Panc1 (cell line): ENCODE measurements around the gene SPRN.

Source experiments
- POLR2AphosphoS5 ChIP-seq: IDR thresholded peaks from 2 replicates; pipeline ENCODE4 v1.6.1; 2012; ENCODE audit warnings: mild to moderate bottlenecking, low read depth, low read length, moderate library complexity
- SIN3A ChIP-seq: IDR thresholded peaks from 2 replicates; pipeline ENCODE4 v1.6.1; 2012; ENCODE audit warnings: low read depth, mild to moderate bottlenecking, low read length, moderate library complexity, borderline replicate concordance; ENCODE audit not compliant: insufficient read depth
- TF ChIP-seq, protein P1 (sequence below): fragments of 450-650 bp; IDR thresholded peaks from 2 replicates; pipeline ENCODE4 v1.5.1; 2017; ENCODE audit warnings: mild to moderate bottlenecking
- TF ChIP-seq, protein P2 (sequence below), 2 experiments: IDR thresholded peaks; 2 replicates each; pipeline ENCODE4 v1.6.1; 2011 to 2012; ENCODE audit warnings: low read depth in 2 of 2, control low read depth in 1 of 2, low read length in 1 of 2, mild to moderate bottlenecking in 1 of 2, moderate library complexity in 1 of 2; ENCODE audit not compliant: insufficient read depth in 1 of 2

DNA sequence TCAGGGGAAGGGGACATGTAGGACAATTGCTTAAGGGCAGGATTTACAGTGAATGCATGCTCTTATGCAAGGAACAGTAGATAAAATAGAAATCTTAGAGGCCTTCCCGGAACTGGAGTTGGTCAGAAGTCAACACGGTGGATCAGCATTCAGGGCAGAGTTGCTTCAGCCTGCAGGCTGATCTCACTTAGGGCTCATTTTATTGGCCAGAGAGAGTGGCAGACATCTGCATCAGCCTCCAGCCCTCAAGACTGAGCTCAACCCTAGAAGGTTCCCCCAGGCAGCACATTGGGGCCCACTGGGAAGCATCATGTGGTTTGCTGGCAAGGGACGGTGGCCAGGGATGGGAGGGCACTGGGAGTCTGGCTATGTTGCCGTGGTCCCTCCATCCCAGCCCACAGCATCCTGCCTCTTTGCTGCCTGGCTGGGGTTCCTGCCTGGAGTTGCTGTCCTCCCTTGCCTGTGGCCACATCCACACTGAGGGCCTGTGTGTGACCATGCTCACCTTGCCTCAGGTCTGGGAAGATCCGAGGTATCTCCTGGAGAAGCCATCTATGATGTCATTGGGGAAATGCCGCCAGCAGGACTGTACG lies 42.4 kb upstream of the SPRN start:
- TF ChIP-seq, protein P1, sequence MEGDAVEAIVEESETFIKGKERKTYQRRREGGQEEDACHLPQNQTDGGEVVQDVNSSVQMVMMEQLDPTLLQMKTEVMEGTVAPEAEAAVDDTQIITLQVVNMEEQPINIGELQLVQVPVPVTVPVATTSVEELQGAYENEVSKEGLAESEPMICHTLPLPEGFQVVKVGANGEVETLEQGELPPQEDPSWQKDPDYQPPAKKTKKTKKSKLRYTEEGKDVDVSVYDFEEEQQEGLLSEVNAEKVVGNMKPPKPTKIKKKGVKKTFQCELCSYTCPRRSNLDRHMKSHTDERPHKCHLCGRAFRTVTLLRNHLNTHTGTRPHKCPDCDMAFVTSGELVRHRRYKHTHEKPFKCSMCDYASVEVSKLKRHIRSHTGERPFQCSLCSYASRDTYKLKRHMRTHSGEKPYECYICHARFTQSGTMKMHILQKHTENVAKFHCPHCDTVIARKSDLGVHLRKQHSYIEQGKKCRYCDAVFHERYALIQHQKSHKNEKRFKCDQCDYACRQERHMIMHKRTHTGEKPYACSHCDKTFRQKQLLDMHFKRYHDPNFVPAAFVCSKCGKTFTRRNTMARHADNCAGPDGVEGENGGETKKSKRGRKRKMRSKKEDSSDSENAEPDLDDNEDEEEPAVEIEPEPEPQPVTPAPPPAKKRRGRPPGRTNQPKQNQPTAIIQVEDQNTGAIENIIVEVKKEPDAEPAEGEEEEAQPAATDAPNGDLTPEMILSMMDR, result no peak
- TF ChIP-seq, protein P2, sequence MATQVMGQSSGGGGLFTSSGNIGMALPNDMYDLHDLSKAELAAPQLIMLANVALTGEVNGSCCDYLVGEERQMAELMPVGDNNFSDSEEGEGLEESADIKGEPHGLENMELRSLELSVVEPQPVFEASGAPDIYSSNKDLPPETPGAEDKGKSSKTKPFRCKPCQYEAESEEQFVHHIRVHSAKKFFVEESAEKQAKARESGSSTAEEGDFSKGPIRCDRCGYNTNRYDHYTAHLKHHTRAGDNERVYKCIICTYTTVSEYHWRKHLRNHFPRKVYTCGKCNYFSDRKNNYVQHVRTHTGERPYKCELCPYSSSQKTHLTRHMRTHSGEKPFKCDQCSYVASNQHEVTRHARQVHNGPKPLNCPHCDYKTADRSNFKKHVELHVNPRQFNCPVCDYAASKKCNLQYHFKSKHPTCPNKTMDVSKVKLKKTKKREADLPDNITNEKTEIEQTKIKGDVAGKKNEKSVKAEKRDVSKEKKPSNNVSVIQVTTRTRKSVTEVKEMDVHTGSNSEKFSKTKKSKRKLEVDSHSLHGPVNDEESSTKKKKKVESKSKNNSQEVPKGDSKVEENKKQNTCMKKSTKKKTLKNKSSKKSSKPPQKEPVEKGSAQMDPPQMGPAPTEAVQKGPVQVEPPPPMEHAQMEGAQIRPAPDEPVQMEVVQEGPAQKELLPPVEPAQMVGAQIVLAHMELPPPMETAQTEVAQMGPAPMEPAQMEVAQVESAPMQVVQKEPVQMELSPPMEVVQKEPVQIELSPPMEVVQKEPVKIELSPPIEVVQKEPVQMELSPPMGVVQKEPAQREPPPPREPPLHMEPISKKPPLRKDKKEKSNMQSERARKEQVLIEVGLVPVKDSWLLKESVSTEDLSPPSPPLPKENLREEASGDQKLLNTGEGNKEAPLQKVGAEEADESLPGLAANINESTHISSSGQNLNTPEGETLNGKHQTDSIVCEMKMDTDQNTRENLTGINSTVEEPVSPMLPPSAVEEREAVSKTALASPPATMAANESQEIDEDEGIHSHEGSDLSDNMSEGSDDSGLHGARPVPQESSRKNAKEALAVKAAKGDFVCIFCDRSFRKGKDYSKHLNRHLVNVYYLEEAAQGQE (IDR thresholded peaks at IDR 0.05; ENCODE audit: insufficient read depth in 1 of 2, low read depth in 2 of 2, low read length in 1 of 2), result no peak
- no peak for TF ChIP-seq POLR2AphosphoS5
- no peak for TF ChIP-seq SIN3A
